H1 (cell line): ENCODE results near the gene FKBP5. TPM values are rescaled to one million over a fixed set of nuclear protein-coding genes. Genes with fewer than 3 reads are reported as not detected.

Experiments
- CTCF ChIA-PET: fragments of 300-600 bp; sonication (Branson Sonifier 250); formaldehyde crosslinking; loops from one replicate; lab custom pipeline; 2021; ENCODE audit not compliant: partially characterized antibody; lab: Charles Lee
- POLR2A ChIA-PET: fragments of 300-600 bp; sonication (Branson Sonifier 250); formaldehyde crosslinking; loops from one replicate; lab custom pipeline; 2021; ENCODE audit warnings: inconsistent platforms; ENCODE audit not compliant: partially characterized antibody; lab: Charles Lee
- DNase-seq, 2 experiments: peaks; one replicate each; pipeline versions ENCODE4 v3.0.0 to v3.0.0-alpha.2; 2010 to 2022; ENCODE audit warnings: low spot score in 2 of 2, low read depth in 1 of 2, mixed read lengths in 1 of 2
- FAIRE-seq: peaks from 2 replicates; lab custom pipeline; 2011; peaks lifted over from hg19 to GRCh38; lab: Jason Lieb, UNC
- H2AFZ ChIP-seq: 2 replicates; pipeline ENCODE4 v1.8.1; 2012; ENCODE audit warnings: low read length, inconsistent platforms
- H2AK5ac ChIP-seq: 2 replicates; pipeline ENCODE4 v1.6.1; 2013; ENCODE audit warnings: low read depth, low read length
- H2BK120ac ChIP-seq: replicated peaks from 2 replicates; pipeline ENCODE3; 2013; ENCODE audit warnings: low read depth, low read length, inconsistent platforms
- H2BK12ac ChIP-seq: 2 replicates; pipeline ENCODE4 v1.6.1; 2013; ENCODE audit warnings: low read depth, low read length
- H2BK15ac ChIP-seq: 2 replicates; pipeline ENCODE4 v1.6.1; 2013; ENCODE audit warnings: low read length
- H2BK20ac ChIP-seq: 2 replicates; pipeline ENCODE4 v1.6.1; 2013; ENCODE audit warnings: low read length
- H2BK5ac ChIP-seq: 2 replicates; pipeline ENCODE4 v1.6.1; 2013; ENCODE audit warnings: low read depth, low read length
- H3K14ac ChIP-seq: 2 replicates; pipeline ENCODE4 v1.6.1; 2013; ENCODE audit warnings: inconsistent platforms; ENCODE audit not compliant: insufficient read length
- H3K18ac ChIP-seq: 2 replicates; pipeline ENCODE4 v1.6.1; 2013; ENCODE audit warnings: low read length; ENCODE audit errors: extremely low read depth
- H3K23ac ChIP-seq: 2 replicates; pipeline ENCODE4 v1.6.1; 2013; ENCODE audit warnings: inconsistent platforms; ENCODE audit not compliant: insufficient read length
- H3K23me2 ChIP-seq: 2 replicates; pipeline ENCODE4 v1.6.1; 2013; ENCODE audit warnings: low read depth, low read length
- H3K27ac ChIP-seq: 2 replicates; pipeline ENCODE4 v1.6.1; 2011; ENCODE audit warnings: low read depth, low read length, inconsistent platforms
- H3K27me3 ChIP-seq, 4 experiments: replicated peaks in 1 of 4; 1 replicate in 1 of 4; 2 replicates in 3 of 4; pipeline versions ENCODE4 v1.6.1 to v1.8.1; 2011 to 2013; ENCODE audit warnings: low read length in 3 of 4, mild to moderate bottlenecking in 3 of 4, inconsistent platforms in 2 of 4, mixed read lengths in 2 of 4, moderate library complexity in 1 of 4; ENCODE audit not compliant: control insufficient read depth in 3 of 4, insufficient read depth in 3 of 4; ENCODE audit errors: extremely low read depth in 1 of 4
- H3K36me3 ChIP-seq, 4 experiments: 2 replicates each; pipeline versions ENCODE4 v1.6.1 to v1.8.1; 2011 to 2013; ENCODE audit warnings: mild to moderate bottlenecking in 4 of 4, low read length in 3 of 4, moderate library complexity in 2 of 4, control low read depth in 1 of 4, inconsistent platforms in 1 of 4; ENCODE audit not compliant: insufficient read depth in 4 of 4, control insufficient read depth in 2 of 4
- H3K4ac ChIP-seq: replicated peaks from 2 replicates; pipeline ENCODE3; 2013; ENCODE audit warnings: low read length, low read depth, mixed read lengths, inconsistent platforms; ENCODE audit not compliant: insufficient read length
- H3K4me1 ChIP-seq, 4 experiments: replicated peaks in 1 of 4; 1 replicate in 1 of 4; 2 replicates in 3 of 4; pipeline versions ENCODE4 v1.6.1 to v1.8.1; 2011 to 2013; ENCODE audit warnings: low read length in 3 of 4, inconsistent platforms in 2 of 4, mixed read lengths in 1 of 4; ENCODE audit not compliant: insufficient read depth in 4 of 4, control insufficient read depth in 3 of 4
- H3K4me2 ChIP-seq, 2 experiments: 2 replicates each; pipeline versions ENCODE4 v1.6.1 to v1.8.1; 2011 to 2013; ENCODE audit warnings: low read depth in 2 of 2, low read length in 2 of 2, control low read depth in 1 of 2, inconsistent platforms in 1 of 2, mild to moderate bottlenecking in 1 of 2; ENCODE audit not compliant: insufficient read depth in 1 of 2
- H3K4me3 ChIP-seq, 4 experiments: fragments of 200-600, 300-600 bp in 1 of 4; sonication (generic), shearing (Covaris generic), sonication (Bioruptor Twin) in 1 of 4; 2 replicates each; pipeline versions ENCODE4 v1.5.1 to v1.8.1; 2011 to 2016; ENCODE audit warnings: low read length in 4 of 4, low read depth in 3 of 4, control low read depth in 2 of 4, inconsistent platforms in 2 of 4, mild to moderate bottlenecking in 2 of 4, mixed read lengths in 1 of 4, moderate library complexity in 1 of 4; ENCODE audit not compliant: insufficient read depth in 2 of 4; ENCODE audit errors: extremely low read depth in 1 of 4
- H3K56ac ChIP-seq: replicated peaks from 2 replicates; pipeline ENCODE3; 2013; ENCODE audit warnings: low read depth, mild to moderate bottlenecking, mixed read lengths, low read length, inconsistent platforms; ENCODE audit not compliant: insufficient read length
- H3K79me1 ChIP-seq: 2 replicates; pipeline ENCODE4 v1.6.1; 2013; ENCODE audit warnings: low read depth, low read length, control low read depth
- H3K79me2 ChIP-seq, 2 experiments: 2 replicates each; pipeline versions ENCODE4 v1.6.1 to v1.8.1; 2012 to 2013; ENCODE audit warnings: low read length in 2 of 2, mild to moderate bottlenecking in 2 of 2, inconsistent platforms in 1 of 2; ENCODE audit not compliant: insufficient read depth in 2 of 2, control insufficient read depth in 1 of 2
- H3K9ac ChIP-seq, 4 experiments: replicated peaks in 1 of 4; 1 replicate in 1 of 4; 2 replicates in 3 of 4; pipeline versions ENCODE4 v1.6.1 to v1.8.1; 2011 to 2013; ENCODE audit warnings: low read depth in 3 of 4, low read length in 3 of 4, control low read depth in 2 of 4, mild to moderate bottlenecking in 2 of 4, moderate library complexity in 2 of 4, inconsistent platforms in 1 of 4; ENCODE audit errors: extremely low read depth in 1 of 4
- H3K9me3 ChIP-seq, 2 experiments: 2 replicates each; pipeline versions ENCODE4 v1.6.1 to v1.8.1; 2012 to 2013; ENCODE audit warnings: mild to moderate bottlenecking in 2 of 2, moderate library complexity in 2 of 2, control low read depth in 1 of 2, inconsistent platforms in 1 of 2, low read depth in 1 of 2, low read length in 1 of 2, mixed read lengths in 1 of 2; ENCODE audit not compliant: insufficient read depth in 2 of 2
- H4K20me1 ChIP-seq, 2 experiments: replicated peaks in 1 of 2; 2 replicates each; pipeline versions ENCODE3 to v1.8.1; 2011 to 2013; ENCODE audit warnings: inconsistent platforms in 2 of 2, low read length in 2 of 2, mild to moderate bottlenecking in 1 of 2; ENCODE audit not compliant: insufficient read depth in 2 of 2, control insufficient read depth in 1 of 2
- H4K5ac ChIP-seq: 2 replicates; pipeline ENCODE4 v1.6.1; 2013; ENCODE audit warnings: low read length, low read depth, mixed read lengths, inconsistent platforms; ENCODE audit not compliant: insufficient read length
- H4K8ac ChIP-seq: 2 replicates; pipeline ENCODE4 v1.8.0; 2013; ENCODE audit warnings: mild to moderate bottlenecking, moderate library complexity, low read length, inconsistent platforms; ENCODE audit not compliant: insufficient read depth; ENCODE audit errors: extremely low read depth
- H4K91ac ChIP-seq: replicated peaks from 2 replicates; pipeline ENCODE3; 2013; ENCODE audit warnings: low read length, mixed read lengths, inconsistent platforms; ENCODE audit not compliant: insufficient read length
- KDM1A ChIP-seq: fragments of 200-600, 300-600 bp; sonication (generic); IDR thresholded peaks from 2 replicates; pipeline ENCODE4 v1.7.1; 2016; ENCODE audit warnings: mild to moderate bottlenecking, low read length, borderline replicate concordance
- TBP ChIP-seq: IDR thresholded peaks from 2 replicates; pipeline ENCODE4 v1.6.1; 2011; ENCODE audit warnings: low read depth, low read length, improper control_type of control experiment
- polyA plus RNA-seq, 7 experiments: library from polyadenylated mRNA; depleted of rRNA in 3 of 7; stranded (reverse) in 5 of 7; unstranded in 2 of 7; fragments of >200 nt in 5 of 7; fragments of 200-250 nt in 2 of 7; gene quantifications; 1 replicate in 5 of 7; 2 replicates in 1 of 7; 4 replicates in 1 of 7; pipeline versions ENCODE4 v1.2.1 to v1.2.3, GENCODE V29; 2011 to 2013; ENCODE audit warnings: missing spikeins in 2 of 7, mixed read lengths in 2 of 7
- total RNA-seq: library from RNA; stranded (reverse); fragmentation: NEBNext Ultra II Directional; extraction: Animal tissue kit (Norgen Biotek cat#: 25700); gene quantifications from 2 replicates; pipeline ENCODE4 v1.2.1, GENCODE V29; 2021

FKBP5 gene
- total and polyA plus RNA-seq, 2 of the 8 experiments (the other 6 are each of a cell fraction or from before 2014, with no cell fraction given): 14.3 to 40.4 TPM

GRCh38 chr6:35708585-35708984, 19.9 kb upstream of the FKBP5 start:
- Histone ChIP-seq H3K79me1 (no peaks in the 10 kb centered on the region), H3K27ac (no peak overlapping the region), H4K20me1 (no peaks in the 10 kb centered on the region), H4K8ac (no peak overlapping the region), H2BK120ac (no peak overlapping the region), H3K23me2 (no peaks in the 10 kb centered on the region), H3K56ac (no peak overlapping the region), H3K36me3 (no peaks in the 10 kb centered on the region), H3K14ac (no peak overlapping the region), H3K23ac (no peak overlapping the region), H2BK15ac (no peak overlapping the region), H3K4me3 (no peak overlapping the region), H3K4ac (no peak overlapping the region), H2AFZ (no peak overlapping the region), H3K18ac (no peak overlapping the region), H2BK20ac (no peak overlapping the region), H3K9me3 (peaks cover 1 to 3% of the 10 kb centered on the region in 2 experiments; a peak in 2 of 4 replicates), H3K27me3 (no peaks in the 10 kb centered on the region), H4K91ac (no peak overlapping the region), H2BK12ac (no peak overlapping the region), H3K9ac (no peak overlapping the region), H3K4me2 (no peak overlapping the region), H3K79me2 (no peaks in the 10 kb centered on the region), H3K4me1 (no peaks in the 10 kb centered on the region), H2AK5ac (no peak overlapping the region), H4K5ac (no peak overlapping the region), H2BK5ac (no peak overlapping the region)
- DNase-seq (no peak), FAIRE-seq (no peak)
- ChIA-PET CTCF (interaction anchor here (0.7 kb wide), 1 partner anchor 16 kb away, joined by 3 read pairs; no protein-coding TSS in a partner anchor), POLR2A (interaction anchor here (1.1 kb wide), 1 partner anchor 19 kb away, joined by 4 read pairs; no protein-coding TSS in a partner anchor)
- TF ChIP-seq TBP: no peak
- TF ChIP-seq KDM1A: peak; percentile 55; the same call in 1 of the 2 replicates
